Naive B cell (primary cell): ENCODE results near the gene PPP1R37. TPM values are rescaled to one million over a fixed set of nuclear protein-coding genes. Genes with fewer than 3 reads are reported as not detected.
"Not testable (repeated sequence)": the region's sequence is repeated elsewhere in the genome, so short reads cannot be mapped to it uniquely, and the experiment has no call there.

ENCODE experiments used
- ATAC-seq, 2 donors: fragments of 150-1000 bp; cut with Tn5 transposase; 2 replicates each; pipeline ENCODE4 v1.10.0; 2021; ENCODE audit warnings: low read depth in 2 of 2, mild to moderate bottlenecking in 2 of 2, moderate library complexity in 2 of 2
- DNase-seq: peaks from one replicate; pipeline ENCODE4 v3.0.0; 2022
- H3K27ac Mint-ChIP-seq, 6 donors: one replicate each; pipeline ENCODE4 v1.8.0; 2020 to 2022; ENCODE audit warnings: mild to moderate bottlenecking in 6 of 6, mixed read lengths in 6 of 6, moderate library complexity in 5 of 6, inconsistent platforms in 2 of 6
- H3K27me3 Mint-ChIP-seq, 3 donors: one replicate each; pipeline ENCODE4 v1.8.0; 2021 to 2022; ENCODE audit warnings: mixed read lengths in 3 of 3, mild to moderate bottlenecking in 1 of 3
- H3K36me3 Mint-ChIP-seq, 2 donors: one replicate each; pipeline ENCODE4 v1.8.0; 2020 to 2022; ENCODE audit warnings: mixed read lengths in 2 of 2, inconsistent platforms in 1 of 2, mild to moderate bottlenecking in 1 of 2
- H3K4me1 Mint-ChIP-seq, 3 donors: one replicate each; pipeline ENCODE4 v1.8.0; 2020 to 2022; ENCODE audit warnings: mixed read lengths in 3 of 3, inconsistent platforms in 1 of 3, mild to moderate bottlenecking in 1 of 3, moderate library complexity in 1 of 3
- H3K4me3 Mint-ChIP-seq, 8 donors: one replicate each; pipeline ENCODE4 v1.8.0; 2020 to 2022; ENCODE audit warnings: mild to moderate bottlenecking in 8 of 8, mixed read lengths in 8 of 8, moderate library complexity in 8 of 8, inconsistent platforms in 2 of 8
- H3K9me3 Mint-ChIP-seq, 7 donors: one replicate each; pipeline ENCODE4 v1.8.0; 2020 to 2022; ENCODE audit warnings: mixed read lengths in 7 of 7, mild to moderate bottlenecking in 5 of 7, inconsistent platforms in 2 of 7, moderate library complexity in 1 of 7
- polyA plus RNA-seq, 6 donors: library from polyadenylated mRNA; unstranded; fragments of 300-500 nt; fragmentation: Illumina TruSeq; gene quantifications; one replicate each; pipeline ENCODE4 v1.2.3, GENCODE V29; 2021; ENCODE audit warnings: low read depth in 6 of 6

The PPP1R37 gene
- polyA plus RNA-seq, 6 donors from 2014 or later = 0.20 to 1.4 (median 0.32) TPM; not detected in 1

- no peaks in the 10 kb centered on the region for H3K27me3 Mint-ChIP-seq
- H3K9me3 Mint-ChIP-seq = no peaks in the 10 kb centered on the region
- peak overlapping the region; percentile 11 to 87 (median 68) for H3K4me3 Mint-ChIP-seq
- ATAC-seq (peak; percentile 45 to 66), DNase-seq (peak; percentile 24)
- no peaks in the 10 kb centered on the region for H3K36me3 Mint-ChIP-seq
- H3K4me1 Mint-ChIP-seq = peaks cover 51 to 95% (median 92%) of the 10 kb centered on the region in 3 donors
- peak overlapping the region in 2 of 6 donors; percentile 88 to 93 for H3K27ac Mint-ChIP-seq
Observed at GRCh38 chr19:45117167-45117594, 24.2 kb downstream of the PPP1R37 start.

DNA sequence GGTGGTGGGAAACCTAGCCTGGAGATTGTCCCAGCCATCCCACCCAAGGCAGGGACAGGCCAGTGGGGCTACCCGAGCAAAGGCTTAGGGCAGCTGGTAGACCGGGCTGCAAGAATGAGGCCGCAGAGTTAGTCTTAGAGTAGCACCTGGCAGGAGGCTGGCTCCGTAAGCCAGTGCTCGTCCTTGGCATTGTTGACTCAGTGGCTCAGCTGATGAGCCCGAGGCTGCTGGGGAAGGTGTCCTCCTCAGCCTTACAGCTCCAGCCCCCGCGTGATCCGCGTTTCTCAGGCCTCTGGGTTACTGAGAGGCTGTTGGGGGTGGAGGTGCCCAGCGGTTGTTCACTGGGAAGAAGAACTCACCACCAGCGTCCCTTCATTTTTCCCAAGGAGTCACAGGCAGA is 24.7 kb downstream of the PPP1R37 start:
- Mint-ChIP-seq H3K4me3 (peak overlapping the region in 5 of 8 donors; percentile 32 to 87 (median 72)), H3K36me3 (no peaks in the 10 kb centered on the region), H3K4me1 (peaks cover 52 to 95% (median 92%) of the 10 kb centered on the region in 3 donors), H3K27ac (peak overlapping the region in 3 of 6 donors; percentile 81 to 88 (median 82)), H3K27me3 (no peaks in the 10 kb centered on the region), H3K9me3 (no peaks in the 10 kb centered on the region)
- DNase-seq (no peak), ATAC-seq (no peak)

GRCh38 chr19:45118106-45118505 is 25.1 kb downstream of the PPP1R37 start:
- peak overlapping the region in 5 of 6 donors; percentile 7 to 92 (median 67) for H3K27ac Mint-ChIP-seq
- H3K27me3 Mint-ChIP-seq = no peaks in the 10 kb centered on the region
- H3K36me3 Mint-ChIP-seq = no peaks in the 10 kb centered on the region
- no peak for ATAC-seq
- no peaks in the 10 kb centered on the region for H3K9me3 Mint-ChIP-seq
- H3K4me3 Mint-ChIP-seq = peak overlapping the region; percentile 25 to 87 (median 68)
- peaks cover 54 to 98% (median 87%) of the 10 kb centered on the region in 3 donors for H3K4me1 Mint-ChIP-seq
- no peak for DNase-seq

GRCh38 chr19:45118591-45119355 is 25.8 kb downstream of the PPP1R37 start:
- Mint-ChIP-seq H3K27ac (peak overlapping the region; percentile 72 to 94 (median 86)), H3K4me3 (peak overlapping the region; percentile 25 to 87 (median 74)), H3K4me1 (peaks cover 54 to 93% (median 84%) of the 10 kb centered on the region in 3 donors)
- not testable (repeated sequence) for H3K27me3 Mint-ChIP-seq, H3K9me3 Mint-ChIP-seq, H3K36me3 Mint-ChIP-seq
- peak; percentile 53 to 55 for ATAC-seq
- DNase-seq = peak; percentile 42

GRCh38 chr19:45119582-45119981 is 26.6 kb downstream of the PPP1R37 start:
- Mint-ChIP-seq H3K36me3 (no peaks in the 10 kb centered on the region), H3K27ac (peak overlapping the region in 1 of 6 donors; percentile 73), H3K4me1 (peaks cover 53 to 93% (median 81%) of the 10 kb centered on the region in 3 donors), H3K4me3 (peak overlapping the region in 5 of 8 donors; percentile 44 to 87 (median 58)), H3K27me3 (no peaks in the 10 kb centered on the region), H3K9me3 (no peaks in the 10 kb centered on the region)
- DNase-seq = no peak
- ATAC-seq = no peak

DNA sequence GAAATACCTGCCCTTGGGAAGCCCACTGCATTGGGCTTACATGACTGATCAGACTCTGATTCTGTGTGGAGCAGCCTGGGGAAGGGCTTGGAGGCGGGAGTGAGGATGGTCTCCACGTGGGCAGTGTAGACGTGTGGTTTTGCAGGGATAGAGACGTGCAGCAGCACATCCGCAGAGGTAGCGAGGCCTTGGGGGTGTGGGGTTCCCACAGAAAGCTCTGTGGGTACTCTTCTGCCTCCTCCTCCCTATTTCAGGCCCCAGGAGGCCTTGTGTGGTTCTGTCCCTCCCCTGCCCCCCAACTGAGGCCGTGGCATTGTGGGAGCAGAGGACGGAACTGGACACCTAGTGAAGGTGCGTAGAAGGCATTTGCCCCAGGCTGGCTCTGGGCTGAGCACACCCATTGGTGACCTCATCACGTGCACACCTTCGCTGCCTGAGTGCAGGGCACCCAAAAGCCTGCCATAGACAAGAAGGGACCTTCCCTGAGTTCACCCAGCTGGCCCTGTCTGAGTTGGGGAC is 28.9 kb downstream of the PPP1R37 start:
- Mint-ChIP-seq H3K9me3 (no peaks in the 10 kb centered on the region), H3K4me3 (peak overlapping the region in 2 of 8 donors; percentile 24 to 49), H3K36me3 (no peaks in the 10 kb centered on the region), H3K4me1 (peaks cover 58 to 94% (median 77%) of the 10 kb centered on the region in 3 donors), H3K27me3 (no peaks in the 10 kb centered on the region), H3K27ac (peak overlapping the region in 3 of 6 donors; percentile 10 to 81 (median 53))
- no peak for DNase-seq
- ATAC-seq = no peak

- H3K4me1 Mint-ChIP-seq = peaks cover 53 to 84% (median 68%) of the 10 kb centered on the region in 3 donors
- H3K27ac Mint-ChIP-seq = no peak overlapping the region
Observed at GRCh38 chr19:45122832-45123231, 29.9 kb downstream of the PPP1R37 start.

DNA sequence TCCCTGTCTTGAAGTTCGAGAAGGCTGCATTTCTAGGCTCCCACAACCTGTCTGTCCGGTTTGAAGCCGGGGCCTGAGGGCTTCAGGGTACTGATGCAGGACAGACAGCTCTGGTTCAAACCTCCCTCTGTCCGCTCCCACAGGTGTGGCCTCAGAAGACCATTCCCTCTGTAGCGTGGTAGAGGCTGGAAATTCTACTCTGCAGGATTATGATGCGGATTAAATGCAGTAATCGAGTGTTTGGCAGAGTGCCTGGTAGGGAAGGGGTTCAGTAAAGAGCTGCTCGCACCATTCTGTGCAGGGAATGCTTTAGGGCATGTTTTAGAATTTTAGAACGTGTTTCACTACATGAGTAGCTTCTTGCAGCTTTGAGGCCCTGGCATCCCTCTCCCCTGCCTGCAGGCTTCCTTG is 30.5 kb downstream of the PPP1R37 start:
- Mint-ChIP-seq H3K27me3 (no peaks in the 10 kb centered on the region), H3K4me1 (peaks cover 47 to 78% (median 62%) of the 10 kb centered on the region in 3 donors), H3K36me3 (no peaks in the 10 kb centered on the region), H3K4me3 (no peak overlapping the region), H3K9me3 (no peaks in the 10 kb centered on the region), H3K27ac (no peak overlapping the region)
- ATAC-seq (no peak), DNase-seq (no peak)

More at GRCh38 chr19:45122832-45123231, 29.9 kb downstream of the PPP1R37 start:
- no peak for DNase-seq
- ATAC-seq = no peak
- Mint-ChIP-seq H3K36me3 (no peaks in the 10 kb centered on the region), H3K4me3 (no peak overlapping the region), H3K27me3 (no peaks in the 10 kb centered on the region), H3K9me3 (no peaks in the 10 kb centered on the region)

DNA sequence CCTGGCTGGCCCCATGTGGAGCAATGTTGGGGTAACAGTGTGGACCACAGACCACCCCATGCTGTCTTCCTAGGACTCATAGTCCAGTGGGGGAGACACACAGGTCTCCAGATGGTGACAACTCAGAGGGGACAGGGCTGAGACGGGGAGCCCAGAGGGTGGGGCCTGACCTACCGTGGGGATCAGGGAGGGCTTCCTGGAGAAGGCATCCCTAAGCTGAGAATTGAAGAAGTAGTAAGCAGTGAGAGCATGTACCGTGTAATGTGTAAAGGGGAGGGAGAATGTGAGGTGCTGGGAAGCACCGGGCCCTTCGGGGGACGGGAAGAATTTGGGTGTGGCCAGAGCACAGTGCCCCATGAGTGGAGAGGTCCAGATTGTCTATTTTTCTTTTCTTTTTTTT is 31.0 kb downstream of the PPP1R37 start:
- H3K36me3 Mint-ChIP-seq = no peaks in the 10 kb centered on the region
- H3K4me3 Mint-ChIP-seq = no peak overlapping the region
- DNase-seq = no peak
- peaks cover 41 to 72% (median 56%) of the 10 kb centered on the region in 3 donors for H3K4me1 Mint-ChIP-seq
- no peak for ATAC-seq
- H3K27me3 Mint-ChIP-seq = no peaks in the 10 kb centered on the region
- H3K9me3 Mint-ChIP-seq = no peaks in the 10 kb centered on the region
- H3K27ac Mint-ChIP-seq = peak overlapping the region in 3 of 6 donors; percentile 53 to 83 (median 81)

- Mint-ChIP-seq H3K27me3 (no peaks in the 10 kb centered on the region), H3K9me3 (no peaks in the 10 kb centered on the region), H3K4me3 (no peak overlapping the region), H3K4me1 (peaks cover 38 to 59% (median 43%) of the 10 kb centered on the region in 3 donors), H3K36me3 (no peaks in the 10 kb centered on the region), H3K27ac (peak overlapping the region in 1 of 6 donors; percentile 16)
- ATAC-seq (no peak), DNase-seq (no peak)
Observed at GRCh38 chr19:45125360-45125759, 32.4 kb downstream of the PPP1R37 start.

GRCh38 chr19:45125975-45126493 is 33.1 kb downstream of the PPP1R37 start:
- Mint-ChIP-seq H3K27me3 (no peaks in the 10 kb centered on the region), H3K4me1 (peaks cover 36 to 54% (median 39%) of the 10 kb centered on the region in 3 donors), H3K36me3 (no peaks in the 10 kb centered on the region), H3K4me3 (peak overlapping the region in 1 of 8 donors; percentile 53), H3K27ac (no peak overlapping the region), H3K9me3 (no peaks in the 10 kb centered on the region)
- peak; percentile 50 for DNase-seq
- ATAC-seq = peak; percentile 81 to 89

DNA sequence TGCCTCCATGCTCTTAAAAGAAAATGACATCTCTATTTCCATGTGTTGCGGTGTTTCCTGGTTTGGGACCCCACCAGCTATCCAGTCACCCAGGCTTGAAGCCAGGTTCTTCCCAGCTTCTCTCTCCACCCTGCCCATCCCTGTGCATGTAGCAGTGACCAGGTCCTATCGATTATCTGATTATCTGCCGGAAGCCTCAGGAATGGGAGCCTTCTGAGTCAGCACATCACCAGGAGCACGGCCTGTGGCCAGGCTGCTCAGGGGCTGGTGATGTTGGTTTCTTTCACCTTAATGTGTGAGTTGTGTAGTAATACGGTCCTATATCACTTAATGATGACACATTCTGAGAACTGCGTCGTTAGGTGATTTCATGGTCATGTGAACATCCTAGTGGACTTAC is 33.7 kb downstream of the PPP1R37 start:
- H3K27ac Mint-ChIP-seq = peak overlapping the region in 1 of 6 donors; percentile 14
- DNase-seq (no peak), ATAC-seq (no peak)
- peaks cover 32 to 52% (median 37%) of the 10 kb centered on the region in 3 donors for H3K4me1 Mint-ChIP-seq
- no peaks in the 10 kb centered on the region for H3K9me3 Mint-ChIP-seq
- H3K4me3 Mint-ChIP-seq = peak overlapping the region in 1 of 8 donors; percentile 53
- H3K36me3 Mint-ChIP-seq = no peaks in the 10 kb centered on the region
- H3K27me3 Mint-ChIP-seq = no peaks in the 10 kb centered on the region

GRCh38 chr19:45128146-45128545 is 35.2 kb downstream of the PPP1R37 start:
- Mint-ChIP-seq H3K4me3 (no peak overlapping the region), H3K4me1 (peaks cover 27 to 38% (median 30%) of the 10 kb centered on the region in 3 donors), H3K27ac (no peak overlapping the region), H3K36me3 (no peaks in the 10 kb centered on the region), H3K27me3 (no peaks in the 10 kb centered on the region), H3K9me3 (no peaks in the 10 kb centered on the region)
- DNase-seq = no peak
- no peak for ATAC-seq
